HPDE6-E6E7 (cell line): ENCODE measurements around the gene ADAM15.

ENCODE experiments used
- DNase-seq: peaks from one replicate; pipeline ENCODE4 v3.0.0; 2011; ENCODE audit warnings: missing footprints; ENCODE audit errors: extremely low spot score

Gene ADAM15

DNA sequence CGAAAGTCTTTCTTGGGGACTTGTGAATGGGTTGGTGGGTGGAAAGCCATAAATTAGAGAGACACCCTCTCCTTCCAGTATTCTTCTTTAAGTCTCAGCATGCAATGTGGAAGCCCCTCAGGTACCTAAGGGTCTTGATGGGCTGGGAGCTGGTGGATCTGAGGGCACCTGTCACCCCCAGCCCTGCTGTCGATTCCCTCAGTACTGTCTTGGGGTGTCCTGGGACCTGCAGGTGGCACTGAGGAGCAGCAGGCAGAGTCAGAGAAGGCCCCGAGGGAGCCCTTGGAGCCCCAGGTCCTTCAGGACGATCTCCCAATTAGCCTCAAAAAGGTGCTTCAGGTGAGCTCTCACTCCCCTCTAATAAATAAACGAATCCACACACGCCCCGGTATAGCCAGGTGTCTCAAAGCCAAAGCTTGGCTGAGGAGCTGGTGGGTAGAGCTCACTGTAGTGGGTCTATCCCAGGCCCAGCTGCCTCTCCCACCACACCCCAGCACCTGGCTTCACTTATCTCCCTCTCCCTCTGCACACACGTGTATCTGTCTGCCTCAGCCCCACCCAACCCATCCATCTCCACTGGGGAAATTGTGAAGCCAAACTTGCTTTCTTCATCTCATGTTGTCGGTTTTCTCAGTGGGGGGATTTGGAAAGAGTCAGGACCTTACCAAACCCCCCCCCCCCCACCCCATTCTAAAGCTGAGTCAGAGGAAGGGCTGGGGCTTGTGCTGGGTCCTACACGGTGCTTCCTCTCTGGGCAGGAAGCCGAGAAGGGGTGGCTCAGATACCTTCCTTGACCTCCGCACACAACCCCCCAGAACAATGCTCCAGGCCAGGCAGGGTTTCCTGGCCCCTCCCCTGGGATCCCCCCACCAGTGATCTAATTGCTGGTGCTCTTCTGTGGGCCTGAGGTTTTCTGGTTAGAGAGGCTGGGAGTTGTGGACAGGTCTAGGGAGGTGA, 1.6 kb downstream of the ADAM15 start:
- DNase-seq = peak; percentile 72

GRCh38 chr1:155053531-155054105, 2.5 kb downstream of the ADAM15 start:
- DNase-seq = no peak

DNA sequence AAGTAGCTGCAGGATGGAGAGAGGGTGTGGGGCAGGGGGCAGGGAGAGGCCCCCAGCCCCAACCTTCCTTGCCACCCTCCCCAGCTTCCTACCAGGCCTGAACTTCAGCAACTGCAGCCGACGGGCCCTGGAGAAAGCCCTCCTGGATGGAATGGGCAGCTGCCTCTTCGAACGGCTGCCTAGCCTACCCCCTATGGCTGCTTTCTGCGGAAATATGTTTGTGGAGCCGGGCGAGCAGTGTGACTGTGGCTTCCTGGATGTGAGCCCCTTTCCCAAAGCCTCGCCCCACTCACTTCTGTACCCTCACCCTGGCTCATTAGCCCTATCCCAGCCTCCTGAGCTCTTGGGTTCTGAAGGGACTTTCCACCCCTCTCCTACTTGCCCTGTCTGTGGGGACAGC, 6.0 kb downstream of the ADAM15 start:
- DNase-seq = no peak

DNA sequence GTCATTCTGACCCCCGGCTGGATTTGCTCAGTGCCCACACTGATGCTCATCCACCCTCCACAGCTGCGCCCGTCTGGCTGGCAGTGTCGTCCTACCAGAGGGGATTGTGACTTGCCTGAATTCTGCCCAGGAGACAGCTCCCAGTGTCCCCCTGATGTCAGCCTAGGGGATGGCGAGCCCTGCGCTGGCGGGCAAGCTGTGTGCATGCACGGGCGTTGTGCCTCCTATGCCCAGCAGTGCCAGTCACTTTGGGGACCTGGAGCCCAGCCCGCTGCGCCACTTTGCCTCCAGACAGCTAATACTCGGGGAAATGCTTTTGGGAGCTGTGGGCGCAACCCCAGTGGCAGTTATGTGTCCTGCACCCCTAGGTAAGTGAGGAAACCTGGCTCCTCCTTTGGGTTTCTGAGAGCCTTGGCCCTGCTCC, 6.7 kb downstream of the ADAM15 start:
- DNase-seq = no peak

GRCh38 chr1:155060736-155061135, 9.6 kb downstream of the ADAM15 start:
- DNase-seq = no peak

DNA sequence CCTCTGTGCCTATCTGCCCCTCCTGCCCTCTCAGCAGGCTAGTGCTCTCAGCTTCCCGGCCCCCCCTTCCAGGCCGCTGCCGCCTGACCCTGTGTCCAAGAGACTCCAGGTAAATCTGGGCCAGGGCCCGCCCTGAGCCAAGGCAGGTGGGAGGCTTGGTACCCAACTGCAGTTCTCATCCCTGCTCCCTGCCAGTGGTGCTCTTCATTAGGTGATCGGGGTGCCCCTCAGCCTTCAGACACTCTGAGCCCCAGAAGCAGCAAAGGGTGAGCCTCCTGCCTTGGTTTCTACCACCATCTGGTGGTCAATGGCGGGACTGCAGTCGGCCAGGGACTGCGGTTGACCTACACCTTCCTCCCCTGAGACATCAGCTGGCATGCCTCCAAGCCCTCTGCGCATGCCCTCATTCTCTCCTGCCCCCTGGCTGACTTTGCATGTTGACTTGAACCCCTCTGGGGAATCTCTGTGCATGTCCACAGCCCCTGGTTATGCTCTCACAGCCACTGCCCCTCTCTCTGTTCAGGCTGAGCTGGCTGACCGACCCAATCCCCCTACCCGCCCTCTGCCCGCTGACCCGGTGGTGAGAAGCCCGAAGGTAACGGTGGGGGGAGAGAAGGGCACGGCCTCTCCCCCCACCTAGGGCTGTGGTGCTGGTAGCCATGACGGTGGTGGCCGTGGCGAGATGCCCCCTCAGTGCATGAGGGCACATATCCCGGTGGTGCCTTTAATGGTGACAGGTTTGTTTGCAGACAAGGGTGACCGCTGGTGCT, 10.4 kb downstream of the ADAM15 start:
- no peak for DNase-seq

DNA sequence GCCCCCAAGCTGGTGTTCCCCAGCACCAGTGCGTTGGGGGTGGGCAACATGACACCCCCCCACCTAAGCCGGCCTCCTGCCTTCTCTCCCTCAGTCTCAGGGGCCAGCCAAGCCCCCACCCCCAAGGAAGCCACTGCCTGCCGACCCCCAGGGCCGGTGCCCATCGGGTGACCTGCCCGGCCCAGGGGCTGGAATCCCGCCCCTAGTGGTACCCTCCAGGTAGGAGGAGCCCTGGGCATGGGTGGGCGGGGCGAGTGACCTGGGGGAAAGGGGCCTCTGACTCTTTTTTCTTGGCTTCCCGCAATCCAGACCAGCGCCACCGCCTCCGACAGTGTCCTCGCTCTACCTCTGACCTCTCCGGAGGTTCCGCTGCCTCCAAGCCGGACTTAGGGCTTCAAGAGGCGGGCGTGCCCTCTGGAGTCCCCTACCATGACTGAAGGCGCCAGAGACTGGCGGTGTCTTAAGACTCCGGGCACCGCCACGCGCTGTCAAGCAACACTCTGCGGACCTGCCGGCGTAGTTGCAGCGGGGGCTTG, 11.1 kb downstream of the ADAM15 start:
- DNase-seq = no peak

GRCh38 chr1:155062702-155063411, 11.7 kb downstream of the ADAM15 start:
- no peak for DNase-seq

- DNase-seq = peak; percentile 87
Measured at GRCh38 chr1:155063550-155064110, 12.5 kb downstream of the ADAM15 start, which contains the start of gene EFNA4. EFNA4 (plus strand) TSS chr1:155063740; CDS start chr1:155063824, 84 bp downstream.

DNA sequence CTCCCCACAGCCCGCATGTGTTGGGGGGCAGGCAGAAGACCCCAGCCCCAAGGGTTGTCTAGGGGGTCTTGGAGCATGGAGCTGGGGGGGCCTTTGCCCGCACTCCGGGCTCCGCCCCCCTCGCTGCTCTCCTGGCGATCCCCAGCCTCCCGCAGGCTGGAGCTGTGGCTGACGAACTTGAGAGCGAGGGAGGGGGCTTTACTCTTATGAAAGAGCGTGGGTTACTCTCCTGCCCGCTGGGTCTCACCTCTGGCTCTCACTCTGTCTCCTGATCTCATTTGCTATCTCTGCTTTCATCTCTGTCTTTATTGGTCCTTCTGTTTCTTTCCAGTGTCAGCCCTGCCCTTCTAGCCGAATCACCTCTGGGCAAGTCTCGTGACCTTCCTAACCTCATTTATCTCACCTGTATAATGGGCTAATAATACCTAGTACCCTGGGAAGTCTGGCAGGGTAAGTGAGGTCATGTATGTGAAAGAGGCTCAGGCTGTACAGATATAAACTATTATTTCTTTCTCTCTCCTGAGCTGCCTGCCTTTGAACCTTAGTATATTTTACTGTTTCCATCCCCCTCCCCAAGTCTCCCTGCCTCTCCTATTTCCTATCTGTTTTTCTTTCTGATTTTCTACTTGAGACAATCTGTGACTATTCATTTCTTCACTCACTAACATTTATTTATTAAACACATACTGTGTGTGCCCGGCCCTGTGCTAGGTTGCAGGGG, 13.2 kb downstream of the ADAM15 start:
- DNase-seq = no peak

DNA sequence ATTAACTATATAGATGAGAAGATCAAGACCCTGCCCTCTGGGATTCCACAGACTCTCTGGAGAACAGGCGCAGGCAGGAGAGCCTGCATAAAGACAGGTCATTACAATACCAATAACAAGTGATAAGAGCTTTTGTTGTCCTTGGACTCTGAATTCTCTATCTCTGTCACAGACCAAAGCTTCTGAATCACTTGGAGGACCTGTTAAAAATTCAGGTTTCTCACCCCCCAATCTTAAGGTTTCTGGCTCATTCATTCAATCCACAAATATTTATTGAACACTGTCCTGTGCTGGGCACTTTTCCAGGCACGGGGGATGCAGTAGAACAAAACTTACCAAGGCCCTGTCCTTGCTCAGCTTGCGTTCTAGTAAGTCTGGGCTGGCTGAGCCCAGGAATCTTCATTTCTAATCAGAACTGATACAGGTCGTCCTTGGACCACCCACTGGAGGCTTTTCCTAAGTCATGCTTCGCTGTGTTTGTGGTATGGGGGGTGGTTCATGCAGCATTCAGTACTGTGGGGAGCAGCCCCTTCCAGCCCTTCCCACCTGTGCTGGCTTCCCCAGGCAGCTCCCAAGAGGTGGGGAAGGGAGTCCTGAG, 13.8 kb downstream of the ADAM15 start:
- DNase-seq = no peak

- no peak for DNase-seq
Measured at GRCh38 chr1:155066777-155067176, 15.7 kb downstream of the ADAM15 start.

DNA sequence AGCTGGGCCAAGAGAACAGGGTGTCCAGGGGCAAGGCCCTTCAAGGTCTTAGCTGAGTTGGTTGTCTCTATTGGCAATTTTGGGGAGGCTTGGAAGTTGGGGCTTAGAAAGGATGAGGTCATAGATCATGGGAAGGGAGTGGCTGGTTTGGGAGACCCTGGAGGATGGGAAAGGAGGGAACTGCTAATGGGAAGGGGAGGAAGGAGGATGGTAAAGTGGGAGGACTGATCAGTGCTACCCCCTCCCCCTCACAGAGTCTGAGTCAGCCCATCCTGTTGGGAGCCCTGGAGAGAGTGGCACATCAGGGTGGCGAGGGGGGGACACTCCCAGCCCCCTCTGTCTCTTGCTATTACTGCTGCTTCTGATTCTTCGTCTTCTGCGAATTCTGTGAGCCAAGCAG, 17.5 kb downstream of the ADAM15 start:
- DNase-seq = no peak

DNA sequence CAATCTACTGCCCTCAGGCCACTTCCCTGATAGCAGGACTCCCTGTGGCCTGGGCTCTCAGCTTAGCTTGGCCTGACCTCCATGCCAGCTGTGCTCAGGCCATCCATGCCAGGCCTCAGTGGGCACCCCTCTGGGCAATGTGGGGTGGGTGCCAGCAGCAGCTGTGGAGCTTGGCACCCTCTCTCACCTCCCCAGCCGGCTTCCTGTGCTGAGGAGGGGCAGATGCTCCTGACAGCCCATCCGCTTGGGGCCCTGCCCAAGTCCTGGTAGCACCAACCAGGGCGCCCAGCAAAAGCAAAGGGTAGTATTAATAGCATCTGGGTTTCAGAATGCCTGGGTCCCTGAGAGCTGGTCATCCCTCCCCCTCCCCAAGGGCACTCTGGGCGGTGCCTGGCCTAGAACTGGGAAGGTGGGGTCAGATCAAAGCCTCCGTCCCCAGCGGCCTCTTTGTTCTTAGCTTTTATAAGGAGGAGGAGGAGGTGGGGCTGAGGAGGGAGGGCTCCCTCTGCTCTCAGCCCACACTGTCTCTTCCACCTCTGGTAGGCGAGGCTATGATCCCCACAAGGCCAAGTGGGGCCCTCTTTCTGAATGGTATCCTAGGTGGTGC, 18.5 kb downstream of the ADAM15 start:
- DNase-seq = no peak

DNA sequence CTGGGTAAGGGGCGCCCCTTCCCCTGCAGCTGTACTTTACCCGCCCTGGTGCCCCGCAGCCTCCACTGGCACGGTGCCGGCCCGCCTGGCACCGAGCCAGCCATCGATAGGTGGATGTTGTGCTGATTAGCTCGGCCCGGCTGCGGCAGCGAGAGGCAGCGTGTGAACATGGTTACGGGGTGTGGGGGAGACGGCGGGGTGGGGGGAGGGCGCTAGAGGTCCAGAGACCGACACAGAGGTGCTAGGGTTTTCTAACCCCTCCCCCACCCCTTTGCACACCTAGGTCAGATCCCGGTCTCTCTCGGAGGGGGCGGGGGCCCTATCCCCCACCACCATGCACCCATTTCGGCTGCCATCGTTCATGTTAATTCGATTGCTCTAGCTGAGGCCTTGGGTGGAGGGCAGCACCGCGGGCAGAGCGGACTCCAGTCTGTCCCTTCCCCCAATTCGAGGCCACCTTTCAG, 19.1 kb downstream of the ADAM15 start:
- DNase-seq = no peak

DNA sequence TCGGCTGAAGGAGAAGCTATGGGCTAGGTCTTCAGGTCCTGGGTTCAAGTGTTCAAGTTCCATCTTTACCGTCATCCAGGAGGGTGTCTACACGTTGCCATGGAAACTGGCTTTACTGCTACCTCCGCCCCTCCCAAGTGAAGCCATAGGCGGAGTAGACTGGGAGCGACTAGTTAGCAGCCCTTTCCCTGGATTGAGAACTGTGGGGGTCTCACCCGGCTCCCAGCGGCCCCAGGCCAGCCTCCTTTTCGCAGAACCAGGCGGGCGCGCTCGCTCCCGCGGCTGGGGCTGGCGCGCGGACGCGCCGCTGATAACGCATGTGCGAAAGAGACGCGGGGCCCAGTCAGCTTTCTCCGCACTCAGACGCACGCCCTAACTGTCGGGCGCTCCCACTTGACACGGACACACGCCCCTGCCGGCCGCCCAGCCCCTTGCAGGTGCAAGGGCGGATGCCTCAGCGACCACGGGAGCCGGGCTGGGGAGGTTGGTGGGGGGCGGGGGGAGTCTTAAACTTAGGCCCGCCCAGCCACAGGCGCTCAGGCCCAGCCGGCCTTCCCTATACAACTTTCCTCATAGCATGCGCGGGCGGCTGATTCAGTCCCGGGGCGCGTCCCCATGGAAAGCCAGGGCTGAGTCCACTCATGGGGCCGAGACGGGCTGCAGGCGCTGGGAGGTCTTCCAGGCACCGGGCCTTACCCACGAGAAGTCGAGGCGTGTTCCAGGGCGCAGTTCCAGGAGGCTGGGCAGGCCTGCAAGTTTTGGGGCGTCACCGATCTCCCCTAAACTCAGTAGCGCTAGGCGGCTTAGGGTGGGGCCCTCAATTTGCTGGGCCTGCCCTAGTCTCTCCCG, 19.8 kb downstream of the ADAM15 start:
- no peak for DNase-seq

GRCh38 chr1:155071701-155072100, 20.6 kb downstream of the ADAM15 start:
- DNase-seq = no peak

DNA sequence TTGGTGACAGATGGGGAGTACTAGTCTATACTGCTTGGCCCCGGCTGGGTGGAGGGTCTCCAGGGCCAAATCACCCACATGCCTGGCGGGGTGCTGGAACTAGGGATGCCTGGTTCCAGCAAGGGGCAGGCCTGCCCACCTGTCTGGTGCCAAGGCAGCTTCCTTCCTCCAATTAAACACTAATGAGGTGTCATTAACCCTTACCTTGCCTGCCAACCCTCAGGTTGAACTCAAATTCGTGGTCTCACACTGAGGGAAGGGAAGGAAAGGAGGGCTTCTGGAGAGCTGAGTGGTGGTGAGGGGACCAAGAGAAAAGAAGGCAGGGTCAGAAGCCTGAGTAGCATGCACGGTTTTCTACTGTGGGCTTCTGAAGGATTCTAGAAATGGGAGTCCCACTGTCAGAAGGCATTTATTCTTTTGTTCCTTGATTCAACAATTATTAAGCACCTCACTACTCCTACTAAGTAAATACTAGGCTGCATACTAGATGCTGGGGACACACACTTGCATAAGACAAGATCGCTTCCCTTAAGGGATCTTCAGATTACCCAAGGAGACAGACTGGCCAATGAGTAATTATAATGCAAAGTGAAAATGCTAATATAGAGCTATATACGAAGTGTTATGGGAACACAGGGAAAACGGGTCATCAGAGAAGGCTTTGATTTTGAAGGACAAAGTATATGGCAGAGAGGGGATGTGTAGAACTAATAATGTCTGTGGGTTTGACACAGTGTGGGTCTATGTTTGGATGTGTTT, 21.6 kb downstream of the ADAM15 start:
- no peak for DNase-seq
